GM12874 (cell line): ENCODE results near the gene NOP16.
A peak's percentile ranks its signal among the peaks of the same experiment; 100 is the strongest.

Experiments used
- CTCF ChIP-seq: IDR thresholded peaks from 2 replicates; pipeline ENCODE4 v1.5.1; 2011; ENCODE audit warnings: low read depth, mild to moderate bottlenecking, control low read depth, low read length, moderate library complexity; ENCODE audit not compliant: insufficient read depth

NOP16 gene

DNA sequence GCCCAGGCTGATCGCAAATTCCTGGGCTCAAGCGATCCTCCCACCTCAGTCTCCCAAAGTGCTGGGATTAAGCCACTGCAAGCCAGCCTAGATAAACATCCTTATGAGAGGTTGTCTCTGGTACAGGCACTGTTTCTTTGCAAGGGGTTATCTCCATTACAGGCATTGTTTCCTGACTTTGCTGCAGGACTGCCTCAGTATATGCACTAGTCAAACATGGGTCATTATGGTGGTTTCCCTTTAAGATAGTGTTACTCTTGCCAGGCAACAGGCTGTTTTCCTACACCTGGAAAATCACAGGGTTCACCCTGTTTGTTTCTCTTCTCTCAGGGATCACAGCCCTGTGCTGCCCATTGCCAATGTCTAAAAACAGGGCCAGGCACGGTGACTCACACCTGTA is 35.8 kb upstream of the NOP16 start:
- TF ChIP-seq CTCF: no peak

DNA sequence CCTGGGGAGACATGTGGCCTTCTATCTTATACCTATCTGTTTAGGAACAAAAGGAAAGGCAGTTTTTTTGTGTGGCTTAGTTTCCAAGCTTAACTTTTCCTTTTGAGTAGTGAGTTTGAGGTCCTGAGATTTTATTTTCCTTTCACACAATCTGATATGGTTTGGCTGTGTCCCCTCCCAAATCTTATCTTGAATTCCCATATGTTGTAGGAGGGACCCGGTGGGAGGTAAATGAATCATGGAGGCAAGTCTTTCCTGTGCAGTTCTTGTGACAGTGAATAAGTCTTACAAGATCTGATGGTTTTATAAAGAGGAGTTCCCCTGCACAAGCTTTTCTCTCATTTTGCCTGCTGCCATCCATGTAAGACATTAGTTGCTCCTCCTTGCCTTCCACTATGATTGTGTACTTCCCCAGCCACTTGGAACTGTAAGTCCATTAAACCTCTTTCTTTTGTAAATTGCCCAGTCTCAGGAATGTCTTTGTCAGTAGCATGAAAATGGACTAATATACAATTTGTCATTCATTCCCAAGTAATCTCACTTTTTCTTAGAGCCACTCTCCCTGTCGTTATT is 32.7 kb upstream of the NOP16 start:
- no peak for TF ChIP-seq CTCF

- no peak for TF ChIP-seq CTCF
Measured at GRCh38 chr5:176420086-176420485, 31.7 kb upstream of the NOP16 start.

DNA sequence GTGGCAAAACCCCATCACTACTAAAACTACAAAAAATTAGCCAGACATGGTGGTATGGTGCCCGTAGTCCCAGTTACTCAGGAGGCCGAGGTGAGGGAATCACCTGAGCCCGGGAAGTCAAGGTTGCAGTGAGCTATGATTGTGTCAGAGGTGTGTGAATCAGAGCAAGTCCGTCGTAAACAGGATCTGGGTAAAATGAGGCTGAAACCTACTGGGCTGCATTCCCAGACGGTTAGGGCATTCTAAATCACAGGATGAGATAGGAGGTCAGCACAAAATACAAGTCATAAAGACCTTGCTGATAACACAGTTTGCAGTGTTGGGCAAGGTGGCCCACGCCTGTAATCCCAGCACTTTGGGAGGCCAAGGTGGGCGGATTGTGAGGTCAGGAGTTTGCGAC is 29.9 kb upstream of the NOP16 start:
- no peak for TF ChIP-seq CTCF

DNA sequence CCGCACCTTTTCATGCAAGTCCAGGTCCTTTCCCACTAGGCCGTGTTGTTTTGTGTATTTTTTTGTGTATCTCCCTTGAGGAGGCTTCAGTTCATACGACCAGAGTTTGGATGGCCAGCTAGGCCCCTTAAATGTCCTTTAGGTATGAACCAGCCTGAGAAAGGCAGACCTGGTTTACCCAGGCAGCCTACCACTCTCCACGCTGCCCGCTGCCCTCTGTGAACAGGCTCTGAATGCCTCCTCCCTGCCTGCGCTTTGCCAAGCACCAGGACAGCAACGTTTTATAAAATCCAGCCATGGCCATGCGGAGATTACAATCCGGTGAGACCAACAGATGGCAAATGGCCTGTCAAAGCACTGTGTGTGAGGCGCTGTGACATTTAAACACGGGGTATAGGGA is 28.6 kb upstream of the NOP16 start:
- TF ChIP-seq CTCF: no peak

DNA sequence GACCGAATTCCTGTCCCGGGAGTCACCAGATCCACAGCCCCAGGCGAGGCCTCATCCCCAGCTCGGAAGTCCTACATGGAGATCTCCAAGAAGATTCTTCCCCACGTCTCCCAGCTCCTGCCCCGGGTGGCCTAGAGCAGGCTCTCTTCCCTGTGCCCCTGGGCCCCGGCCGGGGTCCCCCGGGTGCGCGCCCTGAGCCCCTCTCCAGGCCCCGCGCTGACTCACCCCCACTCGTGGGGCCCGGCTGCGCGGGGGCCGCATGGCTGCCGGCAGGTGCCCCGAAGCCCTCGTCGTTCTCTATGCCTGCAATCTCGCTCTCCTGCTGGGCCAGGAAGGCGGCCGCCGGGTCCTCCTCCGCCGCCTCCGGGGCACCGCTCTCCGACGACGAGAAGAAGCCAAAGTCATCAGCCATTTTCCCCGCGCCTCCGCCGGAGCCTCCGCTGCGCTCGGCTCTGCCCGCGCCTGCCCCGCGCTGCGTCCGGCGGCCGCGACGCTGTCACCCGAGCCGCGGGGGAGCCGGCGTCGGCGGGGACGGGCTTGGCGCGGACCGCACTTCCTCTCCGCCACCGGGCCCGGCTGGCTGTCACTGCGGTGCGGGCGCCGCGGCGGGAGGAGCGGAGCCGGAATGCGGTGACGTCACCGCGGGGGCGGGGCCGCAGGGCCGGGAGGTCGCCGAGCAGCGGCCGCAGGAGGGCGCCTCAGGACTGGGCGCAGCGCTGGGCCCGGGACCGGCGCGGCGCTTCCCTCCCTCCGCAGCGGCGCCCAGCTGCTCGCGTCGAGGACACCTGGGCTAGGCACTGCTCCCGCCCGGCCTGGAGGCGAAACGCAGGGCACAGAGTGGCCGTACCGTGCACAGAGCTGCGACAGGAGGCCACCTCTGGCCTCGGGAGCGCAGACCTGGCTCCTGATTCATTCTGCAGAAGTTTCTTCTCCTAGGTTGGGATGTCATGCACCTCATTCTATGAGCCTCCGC is 27.8 kb upstream of the NOP16 start, which contains the start of gene CLTB:
CLTB (minus strand) TSS at position 588 of the 973 bp plus-strand sequence; CDS start at position 412, 176 bp downstream.
- TF ChIP-seq CTCF: peak; percentile 84

- TF ChIP-seq CTCF: no peak
Measured at GRCh38 chr5:176415240-176415951, 27.0 kb upstream of the NOP16 start.
